Lower leg skin (tissue), 3 donors: ENCODE measurements around the gene SLC41A3.

Source experiments
- POLR2A ChIP-seq, 2 donors: fragments of 450-650 bp; IDR thresholded peaks; one replicate each; pipeline ENCODE4 v1.6.1; 2016 to 2017; ENCODE audit warnings: antibody characterized with exemption in 2 of 2, mild to moderate bottlenecking in 1 of 2, moderate library complexity in 1 of 2
- TF ChIP-seq, protein P1 (sequence below), 3 donors: fragments of 450-650 bp; IDR thresholded peaks; one replicate each; pipeline ENCODE4 v1.5.1; 2016; ENCODE audit warnings: antibody characterized with exemption in 3 of 3, mild to moderate bottlenecking in 3 of 3, moderate library complexity in 2 of 3

GRCh38 chr3:126050050-126050392 lies 33.9 kb downstream of the SLC41A3 start:
- TF ChIP-seq POLR2A (IDR thresholded peaks at IDR 0.05): no peak
- TF ChIP-seq, protein P1, sequence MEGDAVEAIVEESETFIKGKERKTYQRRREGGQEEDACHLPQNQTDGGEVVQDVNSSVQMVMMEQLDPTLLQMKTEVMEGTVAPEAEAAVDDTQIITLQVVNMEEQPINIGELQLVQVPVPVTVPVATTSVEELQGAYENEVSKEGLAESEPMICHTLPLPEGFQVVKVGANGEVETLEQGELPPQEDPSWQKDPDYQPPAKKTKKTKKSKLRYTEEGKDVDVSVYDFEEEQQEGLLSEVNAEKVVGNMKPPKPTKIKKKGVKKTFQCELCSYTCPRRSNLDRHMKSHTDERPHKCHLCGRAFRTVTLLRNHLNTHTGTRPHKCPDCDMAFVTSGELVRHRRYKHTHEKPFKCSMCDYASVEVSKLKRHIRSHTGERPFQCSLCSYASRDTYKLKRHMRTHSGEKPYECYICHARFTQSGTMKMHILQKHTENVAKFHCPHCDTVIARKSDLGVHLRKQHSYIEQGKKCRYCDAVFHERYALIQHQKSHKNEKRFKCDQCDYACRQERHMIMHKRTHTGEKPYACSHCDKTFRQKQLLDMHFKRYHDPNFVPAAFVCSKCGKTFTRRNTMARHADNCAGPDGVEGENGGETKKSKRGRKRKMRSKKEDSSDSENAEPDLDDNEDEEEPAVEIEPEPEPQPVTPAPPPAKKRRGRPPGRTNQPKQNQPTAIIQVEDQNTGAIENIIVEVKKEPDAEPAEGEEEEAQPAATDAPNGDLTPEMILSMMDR (IDR thresholded peaks at IDR 0.05): no peak
